Muscle layer of duodenum (tissue), 2 donors: ENCODE measurements around the gene PPEF2.
"Not testable (repeated sequence)": the region's sequence is repeated elsewhere in the genome, so short reads cannot be mapped to it uniquely, and the experiment has no call there.

Experiments used
- H3K27ac ChIP-seq: one replicate; pipeline ENCODE4 v1.7.0; 2013; ENCODE audit warnings: mild to moderate bottlenecking, low read length
- H3K27me3 ChIP-seq: one replicate; pipeline ENCODE4 v1.7.0; 2013; ENCODE audit warnings: low read depth, mild to moderate bottlenecking, control low read depth, low read length
- H3K36me3 ChIP-seq, 2 donors: one replicate each; pipeline ENCODE4 v1.7.0; 2013; ENCODE audit warnings: low read length in 2 of 2, control low read depth in 1 of 2, mild to moderate bottlenecking in 1 of 2; ENCODE audit not compliant: insufficient read depth in 2 of 2, control insufficient read depth in 1 of 2
- H3K4me1 ChIP-seq, 2 donors: one replicate each; pipeline ENCODE4 v1.7.0; 2013; ENCODE audit warnings: low read length in 2 of 2, mild to moderate bottlenecking in 2 of 2, control low read depth in 1 of 2, moderate library complexity in 1 of 2; ENCODE audit not compliant: insufficient read depth in 2 of 2, control insufficient read depth in 1 of 2
- H3K4me3 ChIP-seq, 2 donors: one replicate each; pipeline ENCODE4 v1.7.0; 2013; ENCODE audit warnings: low read length in 2 of 2, low read depth in 1 of 2, mild to moderate bottlenecking in 1 of 2
- H3K9me3 ChIP-seq, 2 donors: one replicate each; pipeline ENCODE4 v1.7.0; 2013; ENCODE audit warnings: low read length in 2 of 2, control low read depth in 1 of 2, mild to moderate bottlenecking in 1 of 2; ENCODE audit not compliant: control insufficient read depth in 1 of 2
- donor health status: healthy.

PPEF2 gene

GRCh38 chr4:75848891-75849290 is 53.4 kb downstream of the PPEF2 start:
- Histone ChIP-seq H3K4me3 (no peak overlapping the region), H3K4me1 (peaks cover 0 to 6% of the 10 kb centered on the region in 2 donors), H3K27ac (no peak overlapping the region), H3K27me3 (no peaks in the 10 kb centered on the region), H3K9me3 (no peaks in the 10 kb centered on the region), H3K36me3 (no peaks in the 10 kb centered on the region)

- not testable (repeated sequence) for H3K9me3 ChIP-seq, H3K27ac ChIP-seq, H3K4me1 ChIP-seq
Measured at GRCh38 chr4:75848171-75848760, 54.0 kb downstream of the PPEF2 start.

DNA sequence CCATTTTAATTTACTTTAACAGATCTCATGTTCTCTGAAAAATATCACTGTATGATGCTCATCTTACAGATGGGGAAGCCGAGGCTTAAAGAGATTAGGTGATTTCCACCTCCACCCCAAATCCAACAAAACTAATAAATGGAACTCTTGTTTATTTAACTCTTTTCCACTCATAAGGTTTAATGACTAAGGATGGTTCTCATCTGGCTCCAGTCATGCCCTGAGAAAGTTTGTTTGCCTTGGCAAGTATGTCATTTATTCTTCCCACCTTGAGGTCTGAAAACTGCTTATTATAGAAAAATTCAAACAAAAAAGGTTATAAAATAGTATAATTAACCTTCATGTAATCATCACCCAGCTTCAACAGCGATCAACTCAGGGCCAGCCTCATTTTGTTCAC is 56.3 kb downstream of the PPEF2 start:
- H3K36me3 ChIP-seq: no peaks in the 10 kb centered on the region
- H3K4me3 ChIP-seq: no peak overlapping the region
- no peaks in the 10 kb centered on the region for H3K9me3 ChIP-seq
- no peaks in the 10 kb centered on the region for H3K27me3 ChIP-seq
- H3K27ac ChIP-seq: no peak overlapping the region
- H3K4me1 ChIP-seq: peaks cover 0 to 7% of the 10 kb centered on the region in 2 donors

More at GRCh38 chr4:75848171-75848760, 54.0 kb downstream of the PPEF2 start:
- H3K27me3 ChIP-seq, H3K36me3 ChIP-seq, H3K4me3 ChIP-seq: not testable (repeated sequence)

GRCh38 chr4:75844151-75844662 is 58.0 kb downstream of the PPEF2 start:
- Histone ChIP-seq H3K4me1 (peaks cover 0 to 7% of the 10 kb centered on the region in 2 donors), H3K4me3 (no peak overlapping the region), H3K36me3 (no peaks in the 10 kb centered on the region), H3K9me3 (no peaks in the 10 kb centered on the region), H3K27ac (no peak overlapping the region), H3K27me3 (no peaks in the 10 kb centered on the region)

DNA sequence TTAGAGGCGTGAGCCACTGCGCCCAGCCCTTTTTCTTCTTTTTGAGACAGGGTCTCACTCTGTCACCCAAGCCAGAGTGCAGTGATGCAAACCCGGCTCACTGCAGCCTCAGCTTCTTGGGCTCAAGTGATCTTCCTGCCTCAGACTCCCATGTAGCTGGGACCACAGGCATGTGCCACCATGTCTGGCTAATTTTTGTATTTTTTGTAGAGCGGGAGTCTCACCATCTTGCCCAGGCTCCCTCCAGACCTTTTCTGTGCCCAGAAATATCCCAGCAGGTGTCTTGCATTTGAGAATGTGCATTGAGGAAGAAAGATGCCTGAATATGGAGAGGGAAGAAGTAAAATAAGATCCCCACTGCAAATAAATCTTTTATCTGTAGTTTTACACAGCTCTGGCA is 58.7 kb downstream of the PPEF2 start:
- Histone ChIP-seq H3K4me1 (peaks cover 0 to 7% of the 10 kb centered on the region in 2 donors), H3K9me3 (no peaks in the 10 kb centered on the region), H3K27ac (no peak overlapping the region), H3K36me3 (no peaks in the 10 kb centered on the region), H3K4me3 (no peak overlapping the region), H3K27me3 (no peaks in the 10 kb centered on the region)

DNA sequence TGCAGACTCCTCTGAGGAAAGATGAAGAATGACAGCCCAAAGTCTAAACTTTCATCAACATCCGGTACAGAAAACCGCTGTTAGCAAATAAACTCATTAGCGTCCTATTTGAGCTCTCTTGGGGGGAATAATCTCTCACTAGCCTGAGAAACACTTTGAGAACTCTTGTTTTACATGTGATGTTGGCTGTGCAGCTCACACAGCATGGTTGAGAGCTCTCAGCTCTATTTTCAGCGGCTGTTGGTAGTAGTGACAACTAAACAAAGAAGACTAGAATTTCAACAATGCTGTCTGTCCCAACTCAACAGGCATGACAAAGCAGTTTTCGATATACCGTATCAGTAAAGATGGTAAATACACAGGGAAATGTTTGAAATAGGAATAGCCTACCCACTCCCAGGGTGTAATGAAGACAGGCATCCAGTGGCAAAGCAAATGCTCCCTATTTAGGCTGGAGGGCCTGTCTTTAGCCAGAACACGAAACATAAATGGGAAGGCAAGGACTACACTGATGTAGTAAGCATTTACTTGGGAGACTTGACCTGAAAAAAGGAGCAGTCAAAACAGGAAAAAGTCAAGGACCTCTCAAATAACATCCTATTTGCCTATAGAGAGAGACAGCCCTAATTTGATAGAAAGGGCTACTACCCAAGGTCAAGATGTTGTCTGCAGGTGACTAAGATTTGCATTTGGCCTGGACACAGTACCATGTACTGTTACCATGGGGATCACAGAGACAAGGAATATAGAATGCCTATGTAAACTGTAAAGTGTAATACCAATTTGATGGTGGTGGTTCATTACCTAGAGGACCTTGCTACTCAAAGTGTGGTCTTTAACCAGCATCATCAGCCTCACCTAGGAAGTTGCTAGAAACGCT is 60.4 kb downstream of the PPEF2 start:
- Histone ChIP-seq H3K27me3 (no peaks in the 10 kb centered on the region), H3K36me3 (no peaks in the 10 kb centered on the region), H3K27ac (no peak overlapping the region), H3K9me3 (no peaks in the 10 kb centered on the region), H3K4me3 (no peak overlapping the region), H3K4me1 (peaks cover 0 to 7% of the 10 kb centered on the region in 2 donors)

- no peaks in the 10 kb centered on the region for H3K36me3 ChIP-seq
- H3K27me3 ChIP-seq: no peaks in the 10 kb centered on the region
- H3K4me3 ChIP-seq: no peak overlapping the region
- no peak overlapping the region for H3K27ac ChIP-seq
- no peaks in the 10 kb centered on the region for H3K9me3 ChIP-seq
- no peaks in the 10 kb centered on the region for H3K4me1 ChIP-seq
Measured at GRCh38 chr4:75834772-75835154, 67.5 kb downstream of the PPEF2 start.

DNA sequence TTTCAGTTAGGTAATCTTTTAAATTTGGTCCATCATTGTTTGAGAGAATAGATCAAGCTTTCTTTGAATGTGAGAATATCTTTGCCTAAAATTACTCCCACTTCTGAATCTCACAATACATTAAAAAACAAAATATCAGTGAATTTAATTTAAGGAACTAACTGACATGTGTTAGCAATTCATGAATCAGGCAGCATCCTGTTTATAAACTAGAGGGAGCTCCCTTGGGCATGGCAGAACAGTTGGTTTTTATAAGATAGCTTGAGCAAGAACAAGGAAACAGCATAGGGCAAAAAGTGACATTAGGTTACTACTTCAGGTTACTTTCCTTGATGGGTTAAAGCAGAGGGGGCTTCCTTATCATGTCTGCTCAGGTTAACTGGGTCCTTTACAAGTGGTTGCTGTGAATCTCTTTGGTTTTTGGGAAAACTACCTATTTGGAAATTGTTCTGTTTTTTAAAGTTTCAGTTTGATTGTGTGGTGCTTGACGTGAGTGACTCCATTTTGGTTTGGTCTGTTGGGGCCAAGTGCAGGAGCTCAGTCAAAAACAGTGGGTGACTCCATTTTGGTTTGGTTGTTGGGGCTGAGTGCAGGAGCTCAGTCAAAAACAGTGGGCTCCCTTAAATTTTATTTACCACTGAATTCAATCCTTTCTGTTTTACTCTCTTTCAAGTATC is 68.0 kb downstream of the PPEF2 start:
- Histone ChIP-seq H3K27ac (no peak overlapping the region), H3K9me3 (no peaks in the 10 kb centered on the region), H3K4me3 (no peak overlapping the region), H3K36me3 (no peaks in the 10 kb centered on the region), H3K4me1 (no peaks in the 10 kb centered on the region), H3K27me3 (no peaks in the 10 kb centered on the region)

DNA sequence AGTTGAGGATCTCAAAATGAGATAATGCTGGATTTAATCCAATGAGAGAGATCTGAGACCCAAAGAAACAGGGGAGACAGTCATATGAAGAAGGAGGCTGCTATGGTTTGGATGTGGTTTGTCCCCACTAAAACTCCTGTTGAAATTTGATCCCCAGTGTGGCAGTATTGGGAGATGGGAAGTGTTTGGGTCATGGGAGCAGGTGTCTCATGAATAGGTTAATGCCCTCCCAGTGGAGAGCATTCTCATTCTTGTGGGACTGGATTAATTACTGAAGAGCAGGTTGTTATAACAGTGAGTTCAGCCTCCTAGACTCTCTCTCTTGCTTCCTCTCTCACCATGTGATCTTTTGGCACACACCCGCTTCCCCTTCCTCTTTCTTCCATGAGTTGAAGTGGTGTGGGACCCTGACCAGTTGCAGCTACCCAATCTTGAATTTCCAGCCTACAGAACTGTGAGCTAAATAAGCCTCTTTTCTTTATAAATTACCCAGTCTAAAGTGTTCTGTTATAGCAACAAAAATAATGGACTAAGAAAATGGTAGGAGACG is 70.3 kb downstream of the PPEF2 start:
- Histone ChIP-seq H3K4me3 (no peak overlapping the region), H3K27ac (no peak overlapping the region), H3K27me3 (no peaks in the 10 kb centered on the region), H3K4me1 (no peaks in the 10 kb centered on the region), H3K36me3 (no peaks in the 10 kb centered on the region), H3K9me3 (no peaks in the 10 kb centered on the region)

DNA sequence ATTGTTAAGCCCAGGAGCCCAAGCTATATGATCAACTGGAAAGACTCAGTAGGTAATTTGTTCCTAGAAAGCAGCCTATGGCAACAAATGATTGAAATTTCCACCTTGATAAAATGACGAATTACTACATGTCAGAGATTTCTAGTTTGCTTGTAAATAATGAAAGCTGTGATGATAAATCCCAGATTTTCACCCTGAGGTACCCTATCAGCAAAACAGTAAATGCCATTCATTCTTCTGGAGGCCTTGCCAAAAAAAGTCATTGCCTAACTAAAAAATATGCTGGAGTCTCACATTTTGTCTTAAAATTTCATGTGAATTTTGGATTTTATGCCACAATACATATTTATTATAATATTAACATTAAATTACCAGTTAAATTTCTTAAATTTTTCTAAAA is 71.3 kb downstream of the PPEF2 start:
- Histone ChIP-seq H3K27ac (no peak overlapping the region), H3K4me1 (no peaks in the 10 kb centered on the region), H3K9me3 (no peaks in the 10 kb centered on the region), H3K36me3 (no peaks in the 10 kb centered on the region), H3K4me3 (no peak overlapping the region), H3K27me3 (no peaks in the 10 kb centered on the region)

- H3K4me3 ChIP-seq: no peak overlapping the region
- H3K27ac ChIP-seq: no peak overlapping the region
- H3K4me1 ChIP-seq: no peaks in the 10 kb centered on the region
- no peaks in the 10 kb centered on the region for H3K36me3 ChIP-seq
- H3K9me3 ChIP-seq: no peaks in the 10 kb centered on the region
- no peaks in the 10 kb centered on the region for H3K27me3 ChIP-seq
Measured at GRCh38 chr4:75823812-75824211, 78.4 kb downstream of the PPEF2 start.
